ENCODE measurements around the gene PRR30.

Gene PRR30

DNA sequence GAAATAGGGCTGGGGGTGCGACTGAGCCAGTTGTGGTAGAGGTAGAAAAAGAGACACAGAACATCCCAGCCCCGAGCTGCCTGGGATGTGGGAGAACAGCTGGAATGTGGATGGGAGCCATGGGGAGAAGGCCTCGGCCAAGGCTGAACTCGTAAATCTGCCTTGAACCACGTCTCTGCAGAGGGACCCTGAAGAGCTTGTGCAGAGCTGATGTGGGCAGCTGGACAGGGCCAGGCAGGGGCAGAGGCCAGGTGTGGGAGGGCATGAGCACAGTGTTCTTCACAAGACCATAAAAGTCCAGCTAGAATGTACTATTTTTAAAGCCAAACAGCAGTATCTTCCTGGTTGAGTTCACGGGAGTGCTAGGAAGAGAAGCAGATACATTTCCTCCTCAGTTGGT, 15.3 kb upstream of the PRR30 start:
- DNase-seq (ENCODE audit: low read depth) = no peak

- DNase-seq (ENCODE audit: low read depth) = peak; percentile 25
Measured at GRCh38 chr2:27152796-27153464, 13.7 kb upstream of the PRR30 start.

GRCh38 chr2:27152102-27152795, 13.0 kb upstream of the PRR30 start:
- DNase-seq (ENCODE audit: low read depth) = no peak

GRCh38 chr2:27150639-27151230, 11.5 kb upstream of the PRR30 start:
- no peak for DNase-seq (ENCODE audit: low read depth)

DNA sequence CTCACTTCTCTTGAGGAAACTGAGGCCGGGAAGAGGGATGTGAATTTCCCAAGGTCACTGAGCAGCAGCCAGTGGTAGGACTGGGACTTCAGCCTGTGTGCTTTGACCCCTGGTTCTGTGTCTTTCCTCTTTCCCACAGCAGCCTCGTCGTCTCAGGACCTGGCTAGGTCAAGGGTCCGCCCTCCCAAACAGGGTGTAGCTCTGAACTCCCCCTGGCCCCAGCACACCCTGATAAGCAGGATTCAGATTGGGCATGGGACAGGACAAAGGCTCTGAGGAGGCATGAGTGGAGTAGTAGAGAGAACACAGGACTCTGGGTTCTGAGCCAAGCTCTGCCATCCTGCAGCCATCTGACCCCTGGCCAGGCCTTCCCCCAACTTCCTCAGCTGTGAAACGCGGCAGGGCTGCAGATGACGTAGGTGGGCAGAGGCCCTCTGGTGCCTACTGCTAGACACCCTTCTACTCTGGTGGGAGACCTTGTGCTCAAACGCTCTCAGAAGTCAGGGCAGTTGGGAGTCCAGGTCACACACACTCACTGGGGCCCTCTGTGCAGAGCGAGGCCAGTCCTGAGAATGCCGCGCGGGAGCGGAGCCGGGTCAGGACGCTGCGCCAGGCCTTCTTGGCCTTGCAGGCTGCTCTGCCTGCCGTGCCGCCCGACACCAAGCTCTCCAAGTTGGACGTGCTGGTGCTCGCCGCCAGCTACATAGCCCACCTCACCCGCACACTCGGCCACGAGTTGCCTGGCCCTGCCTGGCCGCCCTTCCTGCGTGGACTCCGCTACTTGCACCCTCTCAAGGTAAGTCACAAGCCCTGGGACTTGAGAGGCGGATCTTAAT, 10.6 kb upstream of the PRR30 start:
- DNase-seq (ENCODE audit: low read depth) = no peak

DNA sequence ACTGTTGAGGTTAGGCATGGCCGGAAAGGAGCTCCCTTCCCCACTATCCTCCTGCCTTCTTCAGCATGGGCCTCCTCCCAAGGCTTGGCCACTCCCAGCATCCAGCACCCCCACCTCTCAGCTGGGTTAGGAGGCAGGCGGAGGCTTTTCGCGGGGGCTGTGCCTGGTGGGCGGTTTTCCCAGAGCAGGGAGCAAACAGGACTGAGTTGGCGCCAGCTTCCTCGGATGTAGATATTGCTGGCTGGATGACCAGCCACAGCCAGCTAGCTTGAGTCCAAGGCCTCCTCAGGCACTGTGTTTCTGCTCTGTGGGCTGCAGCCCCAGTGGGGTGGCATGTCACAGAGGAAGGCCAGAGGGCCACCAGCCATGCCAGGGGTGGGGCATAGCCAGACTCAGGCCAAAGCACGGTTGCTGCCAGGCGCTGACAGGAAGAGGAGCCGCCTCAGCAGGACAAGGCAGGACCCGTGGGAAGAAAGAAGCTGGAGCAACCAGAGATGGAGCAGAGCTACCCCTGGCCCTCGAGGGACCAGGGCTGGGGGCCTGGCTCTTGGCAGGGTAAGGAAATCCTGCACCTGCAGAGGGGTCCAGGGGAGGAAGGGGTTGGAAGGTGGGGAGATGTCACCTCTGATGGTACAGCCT, 9.7 kb upstream of the PRR30 start, which contains the start of gene TCF23:
TCF23 (plus strand) TSS at position 204 of the 639 bp plus-strand sequence; CDS start at position 334, 130 bp downstream.
- no peak for DNase-seq (ENCODE audit: low read depth)

DNA sequence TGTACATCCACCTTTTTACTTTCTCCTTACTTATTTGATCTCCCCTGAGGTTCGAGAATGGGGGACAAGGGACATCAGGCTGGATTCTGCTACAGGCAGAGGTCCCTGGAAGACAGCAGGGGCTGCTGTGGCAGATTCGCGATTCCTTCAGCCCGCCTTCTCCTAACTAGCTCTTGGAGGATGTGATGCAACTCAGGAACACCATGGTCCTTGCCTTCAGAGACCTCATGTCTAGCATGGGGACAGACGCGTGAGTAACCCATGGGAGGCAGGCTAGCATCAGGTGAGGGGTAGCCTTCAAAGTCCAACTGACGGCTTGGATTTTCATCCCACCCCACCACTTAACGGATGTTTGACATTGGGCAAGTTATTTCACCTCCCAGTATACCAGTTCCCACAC, 8.7 kb upstream of the PRR30 start:
- DNase-seq (ENCODE audit: low read depth) = no peak

DNA sequence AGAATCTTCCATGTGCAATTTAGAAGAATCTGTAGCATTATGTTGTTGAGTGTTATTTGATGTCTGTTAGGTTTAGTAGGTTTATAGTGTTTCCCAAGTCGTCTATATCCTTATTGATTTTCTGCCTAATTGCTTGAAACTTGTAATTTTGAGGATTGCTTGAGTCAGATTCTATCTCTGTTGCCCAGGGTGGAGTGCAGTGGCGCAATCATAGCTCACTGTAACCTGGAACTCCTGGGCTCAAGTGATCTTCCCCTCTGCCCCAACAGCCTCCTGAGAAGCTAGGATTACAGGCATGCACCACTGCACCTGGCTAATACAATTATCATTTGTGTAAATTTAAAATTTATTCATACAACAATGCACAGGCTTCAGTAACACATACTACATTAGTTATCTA, 6.5 kb upstream of the PRR30 start:
- no peak for DNase-seq (ENCODE audit: low read depth)

DNA sequence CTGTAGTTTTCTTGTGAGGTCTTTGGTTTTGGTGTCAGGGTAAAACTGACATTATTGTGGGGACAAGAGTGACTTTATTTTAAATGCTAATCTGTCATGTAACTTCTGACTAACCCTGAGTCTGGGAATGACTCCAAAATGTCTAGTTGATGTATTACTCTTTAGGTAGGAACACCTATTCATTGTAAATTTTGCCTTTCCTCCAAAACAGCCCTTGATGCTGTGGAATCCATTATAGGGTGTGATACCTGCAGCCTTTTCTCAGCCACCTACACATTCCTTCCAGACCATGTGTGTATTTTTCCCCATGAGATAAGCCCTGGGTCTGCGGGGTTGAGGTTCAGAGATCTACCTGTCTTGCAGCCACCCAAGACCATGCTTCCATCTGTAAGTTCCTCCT, 4.1 kb upstream of the PRR30 start:
- no peak for DNase-seq (ENCODE audit: low read depth)

GRCh38 chr2:27138111-27138510, 1.1 kb downstream of the PRR30 start:
- no peak for DNase-seq (ENCODE audit: low read depth)

GRCh38 chr2:27137322-27137935, 1.8 kb downstream of the PRR30 start:
- DNase-seq (ENCODE audit: low read depth) = no peak

DNA sequence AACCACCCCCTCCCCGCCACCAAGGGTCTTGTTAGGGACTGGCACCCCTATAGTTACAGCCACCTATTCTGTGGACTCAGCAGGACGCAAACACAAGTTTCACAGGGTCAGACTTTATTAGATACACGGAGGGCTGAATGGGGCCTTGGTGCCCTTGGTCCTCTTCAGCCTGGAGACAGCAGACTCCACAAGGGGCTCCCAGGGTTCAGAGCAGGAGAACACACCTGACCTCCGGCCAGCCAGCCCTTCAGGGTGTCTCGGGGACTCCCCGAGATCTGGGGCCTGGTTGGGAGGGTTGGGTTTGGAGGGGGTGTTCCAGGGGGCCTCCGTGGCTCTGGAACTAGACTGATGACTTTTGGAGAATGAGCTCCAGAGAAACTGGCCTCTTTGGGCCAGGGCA, 2.5 kb downstream of the PRR30 start:
- DNase-seq (ENCODE audit: low read depth) = no peak

GRCh38 chr2:27135478-27135955, 3.7 kb downstream of the PRR30 start:
- DNase-seq (ENCODE audit: low read depth) = no peak

- no peak for DNase-seq (ENCODE audit: low read depth)
Measured at GRCh38 chr2:27134781-27135477, 4.3 kb downstream of the PRR30 start.

GRCh38 chr2:27133905-27134780, 5.1 kb downstream of the PRR30 start, which contains the start of gene PREB:
PREB (minus strand) TSS chr2:27134636; CDS start chr2:27134421, 215 bp downstream.
- DNase-seq (ENCODE audit: low read depth) = peak; percentile 88

- no peak for DNase-seq (ENCODE audit: low read depth)
Measured at GRCh38 chr2:27133195-27133875, 5.9 kb downstream of the PRR30 start.

- no peak for DNase-seq (ENCODE audit: low read depth)
Measured at GRCh38 chr2:27131429-27131828, 7.8 kb downstream of the PRR30 start.

- no peak for DNase-seq (ENCODE audit: low read depth)
Measured at GRCh38 chr2:27130396-27130795, 8.8 kb downstream of the PRR30 start.
